HUES64 (cell line): ENCODE data around the gene KY.

Experiments
- H3K27ac ChIP-seq: 2 replicates; pipeline ENCODE4 v1.7.0; 2013; ENCODE audit warnings: low read depth, low read length, inconsistent platforms
- H3K27me3 ChIP-seq: 2 replicates; pipeline ENCODE4 v1.6.1; 2013; ENCODE audit warnings: mild to moderate bottlenecking, low read length; ENCODE audit not compliant: insufficient read depth
- H3K36me3 ChIP-seq: 2 replicates; pipeline ENCODE4 v1.6.1; 2013; ENCODE audit warnings: mild to moderate bottlenecking, low read length; ENCODE audit not compliant: insufficient read depth
- H3K4me1 ChIP-seq: 2 replicates; pipeline ENCODE4 v1.6.1; 2013; ENCODE audit warnings: mild to moderate bottlenecking, low read length, moderate library complexity; ENCODE audit not compliant: insufficient read depth
- H3K4me3 ChIP-seq: 2 replicates; pipeline ENCODE4 v1.5.1; 2013; ENCODE audit warnings: mild to moderate bottlenecking, low read length, moderate library complexity
- H3K9ac ChIP-seq: 2 replicates; pipeline ENCODE4 v1.6.1; 2013; ENCODE audit warnings: mild to moderate bottlenecking, low read depth, low read length
- H3K9me3 ChIP-seq: 2 replicates; pipeline ENCODE4 v1.6.1; 2013; ENCODE audit warnings: low read depth, low read length; ENCODE audit not compliant: insufficient read depth
- WGBS: fragments of 150-250, 120-280 bp; methylation state at CpG from one replicate; pipeline ENCODE4 v1.1.7; 2013; ENCODE audit warnings: missing lambda C conversion rate; 5-methylcytosine and 5-hydroxymethylcytosine counted together

Gene KY

DNA sequence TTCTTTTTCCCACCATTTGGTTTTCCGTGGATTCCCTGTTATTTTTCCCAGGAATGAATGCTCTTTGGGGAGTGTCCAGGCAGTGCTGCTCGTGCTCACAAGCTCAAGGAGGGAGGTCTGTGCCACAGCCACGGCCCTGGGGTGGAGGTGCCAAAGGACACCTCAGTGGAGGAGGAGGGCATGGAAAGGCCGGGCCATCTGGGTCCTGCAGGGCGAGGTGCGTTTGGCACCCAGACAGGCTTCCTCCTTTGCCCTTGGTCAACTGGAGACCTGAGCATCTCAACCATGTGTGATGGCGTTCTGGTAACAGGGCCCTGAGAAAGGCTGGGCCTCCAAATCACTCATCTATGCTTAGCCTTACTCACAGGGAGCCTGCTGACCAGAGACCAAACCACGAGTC lies 25.4 kb downstream of the KY start:
- H3K36me3 ChIP-seq, result no peaks in the 10 kb centered on the region
- WGBS, result 80% methylated on average over 8 of the region's 8 CpGs
- H3K9ac ChIP-seq, result no peak overlapping the region
- H3K9me3 ChIP-seq, result no peaks in the 10 kb centered on the region; the same call in 1 of the 2 replicates
- H3K4me1 ChIP-seq, result no peaks in the 10 kb centered on the region
- no peaks in the 10 kb centered on the region; the same call in 1 of the 2 replicates for H3K27me3 ChIP-seq
- no peak overlapping the region for H3K27ac ChIP-seq
- H3K4me3 ChIP-seq, result no peak overlapping the region

DNA sequence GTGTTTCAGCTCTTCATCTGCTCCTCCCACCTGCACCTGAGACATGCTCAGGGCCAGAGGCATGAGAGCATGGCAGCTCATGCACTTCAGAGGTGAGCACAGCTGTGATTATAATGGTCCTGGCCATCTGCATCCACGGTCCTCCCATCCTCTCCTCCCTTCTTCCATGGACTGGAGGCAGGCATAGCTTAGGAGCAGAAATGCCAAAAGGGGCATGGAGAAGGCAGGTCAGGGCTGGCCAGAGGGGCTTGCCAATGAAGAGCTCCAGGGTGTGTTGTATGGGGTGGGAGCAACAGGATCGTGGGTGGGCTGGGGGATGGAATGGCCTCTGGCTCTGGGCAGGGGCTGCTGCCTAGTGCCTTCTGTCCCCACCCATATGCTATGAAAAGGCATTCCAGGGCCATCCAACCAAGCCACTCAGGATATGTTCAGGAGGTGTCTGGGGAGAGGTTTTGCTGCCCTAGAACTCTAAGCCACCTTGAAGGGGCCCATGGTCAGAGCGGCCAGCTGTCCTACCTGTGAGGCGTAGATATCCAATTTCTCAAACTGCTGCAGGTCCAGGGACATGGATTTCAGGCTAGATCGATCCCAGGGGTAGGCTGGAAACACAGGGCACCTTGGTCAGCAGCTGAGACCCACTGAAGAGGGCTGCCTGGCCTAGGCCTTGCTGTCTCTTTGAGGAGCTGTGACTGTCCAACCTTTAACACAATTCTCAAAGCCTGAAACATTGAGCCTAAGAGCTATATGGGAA lies 26.1 kb downstream of the KY start:
- Histone ChIP-seq H3K4me1 (no peaks in the 10 kb centered on the region), H3K27ac (no peak overlapping the region), H3K9me3 (no peaks in the 10 kb centered on the region), H3K4me3 (no peak overlapping the region), H3K36me3 (no peaks in the 10 kb centered on the region), H3K27me3 (no peaks in the 10 kb centered on the region; the same call in 1 of the 2 replicates), H3K9ac (no peak overlapping the region)
- WGBS, result 93% methylated on average over 5 of the region's 5 CpGs

DNA sequence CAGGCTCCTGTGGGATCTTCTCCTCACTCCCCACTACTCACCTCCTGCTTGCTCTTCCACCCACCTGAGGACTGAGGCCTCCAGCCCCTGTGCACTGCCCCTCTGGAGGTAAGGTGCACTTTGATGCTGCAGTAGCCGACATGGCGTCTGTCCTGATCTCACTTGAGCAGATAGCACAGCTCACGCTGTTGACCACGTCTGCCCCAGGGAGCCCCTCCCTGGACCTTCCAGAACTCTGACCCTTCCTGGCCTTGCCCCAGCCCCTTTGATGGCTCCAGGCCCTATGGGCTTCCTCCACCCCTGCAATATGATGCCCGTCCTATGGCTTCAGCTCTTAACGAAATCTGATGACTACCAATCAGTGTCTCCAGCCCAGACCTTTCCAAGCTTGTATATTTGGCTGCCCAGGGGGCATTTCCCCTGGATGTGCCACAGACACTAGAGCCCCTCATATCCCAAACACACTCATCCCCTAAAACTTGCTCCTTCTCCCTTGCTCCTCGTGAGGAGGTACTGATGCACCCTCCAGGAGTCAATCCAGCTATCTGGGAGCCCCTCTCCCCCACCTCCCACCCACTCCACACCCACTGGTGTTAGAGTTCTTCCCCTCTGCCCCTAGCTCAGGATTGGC lies 27.1 kb downstream of the KY start:
- no peak overlapping the region for H3K27ac ChIP-seq
- no peaks in the 10 kb centered on the region for H3K36me3 ChIP-seq
- no peak overlapping the region for H3K9ac ChIP-seq
- H3K9me3 ChIP-seq, result no peaks in the 10 kb centered on the region
- 92% methylated on average over 7 of the region's 7 CpGs for WGBS
- H3K4me3 ChIP-seq, result no peak overlapping the region
- no peaks in the 10 kb centered on the region; the same call in 1 of the 2 replicates for H3K27me3 ChIP-seq
- H3K4me1 ChIP-seq, result no peaks in the 10 kb centered on the region

DNA sequence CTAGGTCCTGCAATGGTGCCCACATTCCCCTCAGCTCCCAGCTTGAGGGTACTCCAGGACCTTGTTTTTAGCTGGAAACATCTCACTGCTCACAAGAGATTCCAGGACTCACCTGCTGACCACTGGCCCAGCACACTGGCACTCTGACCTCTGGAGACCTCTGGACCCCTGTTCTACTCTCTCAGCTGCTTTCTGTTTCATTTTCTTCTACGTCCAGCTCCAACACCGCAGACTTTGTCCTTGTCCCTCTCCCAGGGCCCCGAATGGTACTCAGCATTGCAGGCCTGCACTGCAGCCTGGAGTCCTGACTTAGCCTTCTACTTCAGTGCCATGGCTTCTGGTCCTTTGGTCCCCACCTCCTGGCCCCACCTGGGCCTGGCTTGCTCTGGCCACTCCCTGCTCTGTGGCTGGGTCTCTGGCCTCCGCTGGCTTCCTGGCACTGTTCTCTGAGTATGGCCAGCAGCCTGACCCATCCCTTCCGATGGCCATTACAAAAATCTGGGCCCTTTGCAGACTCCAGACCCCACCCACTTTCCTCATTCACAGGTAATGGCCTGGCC lies 27.9 kb downstream of the KY start:
- H3K36me3 ChIP-seq, result no peaks in the 10 kb centered on the region
- no peaks in the 10 kb centered on the region; the same call in 1 of the 2 replicates for H3K27me3 ChIP-seq
- no peaks in the 10 kb centered on the region for H3K4me1 ChIP-seq
- no peak overlapping the region for H3K9ac ChIP-seq
- no peaks in the 10 kb centered on the region for H3K9me3 ChIP-seq
- WGBS, result 76% methylated on average over 5 of the region's 5 CpGs
- no peak overlapping the region for H3K4me3 ChIP-seq
- H3K27ac ChIP-seq, result no peak overlapping the region

DNA sequence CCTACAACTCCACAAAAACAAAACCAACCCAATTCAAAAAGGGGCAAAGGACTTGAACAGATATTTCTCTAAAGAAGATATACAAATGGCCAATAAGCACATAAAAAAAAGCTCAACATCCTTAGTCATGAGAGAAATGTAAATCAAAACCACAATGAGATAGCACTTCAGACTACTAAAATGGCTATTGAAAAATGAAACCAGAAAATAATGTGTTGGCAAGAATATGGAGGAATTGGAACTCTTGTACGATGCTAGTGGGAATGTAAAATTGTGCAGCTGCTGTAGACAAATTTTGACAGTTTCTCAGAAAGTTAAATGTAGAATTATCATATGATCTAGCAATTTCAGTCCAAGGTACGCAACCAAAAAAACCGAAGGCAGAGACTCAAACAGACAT lies 29.0 kb downstream of the KY start:
- no peaks in the 10 kb centered on the region for H3K9me3 ChIP-seq
- 97% methylated on average over 3 of the region's 3 CpGs for WGBS
- no peak overlapping the region for H3K4me3 ChIP-seq
- no peaks in the 10 kb centered on the region for H3K36me3 ChIP-seq
- H3K27me3 ChIP-seq, result no peaks in the 10 kb centered on the region; the same call in 1 of the 2 replicates
- no peaks in the 10 kb centered on the region for H3K4me1 ChIP-seq
- H3K27ac ChIP-seq, result no peak overlapping the region
- H3K9ac ChIP-seq, result no peak overlapping the region

DNA sequence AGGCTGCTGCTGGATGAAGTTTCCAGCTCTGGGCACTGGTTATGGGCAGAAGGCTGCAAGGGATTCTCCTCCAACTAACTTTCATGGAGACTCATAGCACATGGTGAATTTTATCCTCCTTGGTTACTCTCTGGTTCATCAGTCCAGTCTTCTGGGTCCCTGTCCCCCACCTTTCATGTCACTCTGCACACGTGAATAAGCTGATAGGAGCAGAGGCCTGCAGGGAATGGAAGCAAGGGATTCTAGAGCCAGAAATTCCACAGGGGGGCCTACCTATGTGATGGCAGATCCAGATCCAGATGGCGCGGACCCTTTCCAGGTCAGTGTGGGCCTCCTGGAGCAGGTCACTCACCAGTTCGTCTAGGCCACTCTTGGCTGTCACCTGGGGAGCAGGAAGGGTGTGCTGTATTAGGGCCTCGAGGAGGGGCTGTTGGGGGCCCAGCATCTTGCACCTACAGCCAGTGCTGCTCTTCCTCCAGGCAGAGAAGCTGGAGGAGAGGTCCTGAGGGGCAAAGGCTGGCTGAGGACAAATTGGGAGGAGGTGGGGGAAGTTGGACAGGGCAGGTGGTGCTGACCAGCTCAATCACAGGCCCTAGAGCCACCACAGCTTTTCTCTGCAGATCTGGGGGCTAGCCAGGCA lies 30.2 kb downstream of the KY start:
- Histone ChIP-seq H3K4me3 (no peak overlapping the region), H3K9me3 (no peaks in the 10 kb centered on the region), H3K4me1 (no peaks in the 10 kb centered on the region), H3K36me3 (no peaks in the 10 kb centered on the region), H3K27me3 (no peaks in the 10 kb centered on the region; the same call in 1 of the 2 replicates), H3K9ac (no peak overlapping the region), H3K27ac (no peak overlapping the region)
- WGBS, result 93% methylated on average over 5 of the region's 5 CpGs

DNA sequence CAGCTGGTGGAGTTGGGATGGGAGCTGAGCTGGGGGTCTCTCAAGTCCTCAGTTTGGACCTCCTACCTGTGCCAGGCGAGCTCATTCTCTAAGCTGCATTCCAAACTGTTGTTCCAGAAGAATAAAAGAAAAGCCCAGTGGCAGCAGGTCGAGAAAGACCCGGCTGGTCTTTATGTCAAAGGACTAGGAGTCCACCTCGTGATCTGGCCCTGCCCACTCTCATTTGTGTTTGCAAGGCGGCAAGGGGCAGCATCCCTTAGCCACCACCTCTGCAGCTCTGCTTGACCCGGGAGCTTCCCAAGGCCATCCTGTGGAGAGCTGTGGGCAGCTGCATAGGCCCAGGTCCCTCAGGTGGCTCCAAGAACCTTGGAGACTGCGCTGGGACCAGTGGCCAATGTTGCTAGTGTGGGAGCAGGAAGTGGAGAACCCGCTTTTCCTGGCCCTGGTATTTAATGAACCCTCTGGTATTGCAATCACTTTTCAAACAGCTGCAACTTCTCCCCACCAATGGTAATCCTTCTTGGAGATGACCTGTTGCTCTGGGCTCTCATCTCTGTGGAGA lies 30.9 kb downstream of the KY start:
- Histone ChIP-seq H3K27me3 (no peaks in the 10 kb centered on the region; the same call in 1 of the 2 replicates), H3K36me3 (no peaks in the 10 kb centered on the region), H3K4me1 (no peaks in the 10 kb centered on the region), H3K9ac (no peak overlapping the region), H3K4me3 (no peak overlapping the region), H3K27ac (no peak overlapping the region), H3K9me3 (no peaks in the 10 kb centered on the region)
- 91% methylated on average over 8 of the region's 8 CpGs for whole genome bisulfite sequencing

DNA sequence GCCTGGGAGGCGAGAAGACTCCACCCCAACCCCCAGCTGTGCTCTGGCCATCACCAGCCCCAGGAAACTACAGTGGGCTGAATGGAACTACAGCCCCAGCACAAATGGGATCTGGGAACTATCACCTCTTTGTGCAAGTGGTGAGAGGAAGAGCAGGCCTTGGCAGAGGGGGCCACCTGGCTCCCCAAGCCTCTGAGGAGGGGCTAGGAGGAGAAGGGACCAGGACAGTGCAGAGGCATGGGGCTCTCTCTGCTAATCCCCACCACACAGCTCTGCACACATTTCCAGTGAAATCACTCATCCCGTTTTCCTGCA lies 31.6 kb downstream of the KY start:
- H3K27ac ChIP-seq, result no peak overlapping the region
- 88% methylated on average over 2 of the region's 2 CpGs for WGBS
- H3K4me3 ChIP-seq, result no peak overlapping the region
- H3K9me3 ChIP-seq, result no peaks in the 10 kb centered on the region
- no peaks in the 10 kb centered on the region; the same call in 1 of the 2 replicates for H3K27me3 ChIP-seq
- no peak overlapping the region for H3K9ac ChIP-seq
- no peaks in the 10 kb centered on the region for H3K4me1 ChIP-seq
- H3K36me3 ChIP-seq, result no peaks in the 10 kb centered on the region

DNA sequence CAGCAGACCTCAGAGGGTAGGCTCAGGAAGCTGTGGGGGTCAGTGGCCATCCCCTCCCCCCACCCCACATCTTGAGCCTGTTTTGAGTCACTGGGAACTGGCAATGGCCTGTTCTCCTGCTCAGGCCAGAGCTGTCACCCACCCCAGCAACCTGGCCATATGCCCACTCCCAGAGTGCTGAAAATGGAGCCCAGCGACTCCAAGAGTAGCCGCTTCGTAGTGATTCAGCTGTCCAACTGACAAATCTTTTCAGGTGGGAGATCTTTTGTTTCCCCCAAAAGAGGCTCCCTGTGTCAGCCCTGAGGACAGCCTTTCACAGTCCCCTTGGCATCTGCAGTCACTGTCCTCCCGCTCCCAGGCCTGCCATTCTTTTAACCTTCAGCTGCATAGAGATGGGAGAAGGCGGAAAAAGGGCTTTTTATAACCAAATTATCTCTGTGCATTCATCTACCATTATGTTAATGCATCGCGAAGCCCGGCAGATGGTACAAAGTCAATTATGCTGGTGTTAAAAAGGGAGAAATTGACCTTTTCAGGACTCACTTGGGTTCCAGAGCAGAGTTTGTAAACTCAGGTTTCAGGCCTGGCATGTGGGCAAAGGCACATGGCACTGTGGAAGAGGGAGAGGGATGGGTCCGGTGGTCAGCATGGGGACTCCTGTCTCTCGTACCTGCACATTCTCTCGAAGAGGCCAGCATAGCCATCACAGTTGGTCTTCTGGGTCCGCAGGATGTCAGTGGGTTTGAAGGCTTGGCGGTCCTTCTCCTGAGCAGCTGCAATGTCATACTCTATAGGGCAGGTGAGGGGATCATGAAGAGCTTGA lies 32.1 kb downstream of the KY start:
- Histone ChIP-seq H3K4me3 (no peak overlapping the region), H3K9me3 (no peaks in the 10 kb centered on the region), H3K36me3 (no peaks in the 10 kb centered on the region), H3K27ac (no peak overlapping the region), H3K27me3 (no peaks in the 10 kb centered on the region; the same call in 1 of the 2 replicates), H3K4me1 (no peaks in the 10 kb centered on the region), H3K9ac (no peak overlapping the region)
- 94% methylated on average over 12 of the region's 13 CpGs for WGBS

DNA sequence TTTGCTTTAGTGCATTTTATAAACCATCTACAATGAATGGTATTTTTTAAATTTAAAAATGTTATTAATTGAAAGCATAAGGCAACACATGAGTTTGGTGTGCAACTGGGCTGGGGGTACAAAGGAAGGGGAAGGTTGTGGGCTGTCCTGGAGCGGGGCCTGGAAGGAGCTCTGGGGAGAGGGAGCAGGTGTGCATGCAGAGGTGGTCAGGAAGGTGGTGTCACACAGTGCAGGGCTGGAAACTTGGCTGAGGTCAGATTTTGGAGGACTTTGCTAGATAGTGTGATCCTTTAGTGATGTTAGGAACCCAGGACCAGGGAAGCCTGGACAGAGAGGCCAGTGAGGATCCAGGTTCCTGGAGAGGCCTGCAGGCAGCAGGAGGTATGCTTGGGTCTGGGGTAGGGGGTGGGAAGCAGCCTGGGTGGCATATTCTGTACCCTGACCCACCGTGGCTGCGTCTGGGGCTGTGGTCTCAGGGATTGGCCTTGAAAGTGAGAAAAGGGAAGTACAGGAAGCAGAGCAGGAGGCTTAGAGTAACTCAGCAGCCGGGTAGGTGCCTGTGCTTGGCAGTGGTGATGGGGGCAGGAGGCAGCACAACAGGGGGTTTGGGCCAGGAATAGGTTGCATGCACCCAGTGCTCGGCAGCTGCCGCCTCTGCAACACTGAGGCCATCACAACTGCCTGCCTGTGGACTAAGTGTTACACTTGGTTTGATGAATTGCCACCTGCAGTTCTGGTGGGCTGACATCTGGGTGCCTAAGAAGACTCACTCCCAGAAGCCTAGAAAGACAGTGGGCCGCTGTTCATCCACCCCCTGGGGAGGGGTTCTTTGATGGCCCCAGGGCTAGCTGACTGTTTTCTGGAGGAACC lies 33.0 kb downstream of the KY start:
- Histone ChIP-seq H3K4me1 (no peaks in the 10 kb centered on the region), H3K4me3 (no peak overlapping the region), H3K9ac (no peak overlapping the region), H3K9me3 (no peaks in the 10 kb centered on the region), H3K36me3 (no peaks in the 10 kb centered on the region), H3K27ac (no peak overlapping the region), H3K27me3 (no peaks in the 10 kb centered on the region; the same call in 1 of the 2 replicates)
- 69% methylated on average over 7 of the region's 7 CpGs for WGBS
